HEK293 (cell line): Measurements from ENCODE around the gene NOVA2.

Source experiments
- CTCF ChIA-PET: fragments of 350-600 bp; formaldehyde crosslinking; extraction: SDS; loops from one replicate; lab custom pipeline; 2021; ENCODE audit warnings: antibody characterized with exemption; lab: Yijun Ruan, JAX
- POLR2A ChIA-PET: fragments of 300-600 bp; formaldehyde crosslinking; extraction: SDS; loops from one replicate; lab custom pipeline; 2020; ENCODE audit warnings: antibody characterized with exemption, inconsistent platforms; lab: Yijun Ruan, JAX
- H3K27ac ChIP-seq: fragments of 200-500 bp; sonication (Bioruptor generic); 2 replicates; pipeline ENCODE4 v1.5.1; 2014; ENCODE audit warnings: low read depth, low read length, control low read depth, inconsistent platforms; ENCODE audit errors: extremely low read depth
- H3K36me3 ChIP-seq, 2 experiments: fragments of 200-500 bp in 1 of 2; sonication (Bioruptor generic) in 1 of 2; 1 replicate in 1 of 2; 2 replicates in 1 of 2; pipeline ENCODE4 v1.5.1; 2014 to 2017; ENCODE audit warnings: inconsistent platforms in 2 of 2, low read length in 2 of 2; ENCODE audit not compliant: control insufficient read depth in 2 of 2, insufficient read depth in 1 of 2
- H3K4me1 ChIP-seq: fragments of 200-500 bp; sonication (Bioruptor generic); 2 replicates; pipeline ENCODE4 v1.5.1; 2014; ENCODE audit warnings: mild to moderate bottlenecking, low read length, inconsistent platforms; ENCODE audit not compliant: control insufficient read depth, insufficient read depth
- H3K4me3 ChIP-seq: 2 replicates; pipeline ENCODE4 v1.5.1; 2011; ENCODE audit warnings: low read depth, mild to moderate bottlenecking, control low read depth, low read length, moderate library complexity
- H3K9me3 ChIP-seq: fragments of 200-500 bp; sonication (Bioruptor generic); 2 replicates; pipeline ENCODE4 v1.5.1; 2014; ENCODE audit warnings: low read depth, low read length, inconsistent platforms; ENCODE audit not compliant: control insufficient read depth, insufficient read depth
- CTCF ChIP-seq: fragments of 450-650 bp; formaldehyde crosslinking; IDR thresholded peaks from 2 replicates; pipeline ENCODE4 v1.5.1; 2016; ENCODE audit warnings: missing biosample characterization, missing genetic modification characterization
- KLF1 ChIP-seq: fragments of 450-650 bp; formaldehyde crosslinking; IDR thresholded peaks from 2 replicates; pipeline ENCODE4 v1.5.1; 2016; ENCODE audit warnings: missing biosample characterization, missing genetic modification characterization
- KLF16 ChIP-seq: fragments of 450-650 bp; formaldehyde crosslinking; IDR thresholded peaks from 2 replicates; pipeline ENCODE4 v1.5.1; 2017; ENCODE audit warnings: missing biosample characterization, missing genetic modification characterization
- KLF9 ChIP-seq: fragments of 450-650 bp; formaldehyde crosslinking; IDR thresholded peaks from 2 replicates; pipeline ENCODE4 v1.5.1; 2016; ENCODE audit warnings: missing biosample characterization, missing genetic modification characterization, low read depth
- SP3 ChIP-seq: fragments of 450-650 bp; formaldehyde crosslinking; IDR thresholded peaks from 2 replicates; pipeline ENCODE4 v1.5.1; 2016; ENCODE audit warnings: missing biosample characterization, missing genetic modification characterization
- ZBTB21 ChIP-seq: fragments of 450-650 bp; formaldehyde crosslinking; IDR thresholded peaks from 2 replicates; pipeline ENCODE4 v1.5.1; 2017; ENCODE audit warnings: missing biosample characterization, missing genetic modification characterization
- ZEB2 ChIP-seq: fragments of 450-650 bp; formaldehyde crosslinking; IDR thresholded peaks from 2 replicates; pipeline ENCODE4 v1.5.1; 2016; ENCODE audit warnings: missing biosample characterization, missing genetic modification characterization
- ZNF146 ChIP-seq: fragments of 450-650 bp; formaldehyde crosslinking; IDR thresholded peaks from 2 replicates; pipeline ENCODE4 v1.5.1; 2016; ENCODE audit warnings: missing biosample characterization, missing genetic modification characterization
- ZNF292 ChIP-seq: fragments of 450-650 bp; formaldehyde crosslinking; IDR thresholded peaks from 2 replicates; pipeline ENCODE4 v1.5.1; 2016; ENCODE audit warnings: low read depth, missing biosample characterization, missing genetic modification characterization, borderline replicate concordance
- ZNF548 ChIP-seq: fragments of 450-650 bp; formaldehyde crosslinking; IDR thresholded peaks from 2 replicates; pipeline ENCODE4 v1.5.1; 2016; ENCODE audit warnings: missing biosample characterization, missing genetic modification characterization
- ZNF571 ChIP-seq: fragments of 450-650 bp; formaldehyde crosslinking; IDR thresholded peaks from 2 replicates; pipeline ENCODE4 v1.5.0; 2017; ENCODE audit warnings: missing biosample characterization, missing genetic modification characterization
- ZNF623 ChIP-seq: fragments of 450-650 bp; formaldehyde crosslinking; IDR thresholded peaks from 2 replicates; pipeline ENCODE4 v1.5.1; 2016; ENCODE audit warnings: missing biosample characterization, missing genetic modification characterization
- ZNF624 ChIP-seq: fragments of 450-650 bp; formaldehyde crosslinking; IDR thresholded peaks from 2 replicates; pipeline ENCODE4 v1.5.1; 2017; ENCODE audit warnings: missing biosample characterization, missing genetic modification characterization
- ZNF670 ChIP-seq: fragments of 450-650 bp; formaldehyde crosslinking; IDR thresholded peaks from 2 replicates; pipeline ENCODE4 v1.5.1; 2016; ENCODE audit warnings: missing biosample characterization, missing genetic modification characterization, low read depth
- ZSCAN30 ChIP-seq: fragments of 450-650 bp; IDR thresholded peaks from 2 replicates; pipeline ENCODE4 v1.5.1; 2018; ENCODE audit warnings: missing biosample characterization, mild to moderate bottlenecking, missing genetic modification characterization, moderate library complexity
- TF ChIP-seq, protein P1 (sequence below): fragments of 450-650 bp; formaldehyde crosslinking; IDR thresholded peaks from 2 replicates; pipeline ENCODE4 v1.5.1; 2016; ENCODE audit warnings: missing biosample characterization, missing genetic modification characterization
- TF ChIP-seq, protein P2 (sequence below): fragments of 450-650 bp; formaldehyde crosslinking; IDR thresholded peaks from 2 replicates; pipeline ENCODE4 v1.5.1; 2016; ENCODE audit warnings: missing biosample characterization, missing genetic modification characterization
- TF ChIP-seq, protein P3 (sequence below): fragments of 450-650 bp; formaldehyde crosslinking; IDR thresholded peaks from 2 replicates; pipeline ENCODE4 v1.5.1; 2017; ENCODE audit warnings: missing biosample characterization, mild to moderate bottlenecking, missing genetic modification characterization, moderate library complexity
- TF ChIP-seq, protein P4 (sequence below): fragments of 450-650 bp; formaldehyde crosslinking; IDR thresholded peaks from 2 replicates; pipeline ENCODE4 v1.5.1; 2016; ENCODE audit warnings: missing biosample characterization, missing genetic modification characterization, low read depth
- TF ChIP-seq, protein P5 (sequence below): fragments of 450-650 bp; formaldehyde crosslinking; IDR thresholded peaks from 2 replicates; pipeline ENCODE4 v1.5.1; 2016; ENCODE audit warnings: missing biosample characterization, missing genetic modification characterization

NOVA2 gene

DNA sequence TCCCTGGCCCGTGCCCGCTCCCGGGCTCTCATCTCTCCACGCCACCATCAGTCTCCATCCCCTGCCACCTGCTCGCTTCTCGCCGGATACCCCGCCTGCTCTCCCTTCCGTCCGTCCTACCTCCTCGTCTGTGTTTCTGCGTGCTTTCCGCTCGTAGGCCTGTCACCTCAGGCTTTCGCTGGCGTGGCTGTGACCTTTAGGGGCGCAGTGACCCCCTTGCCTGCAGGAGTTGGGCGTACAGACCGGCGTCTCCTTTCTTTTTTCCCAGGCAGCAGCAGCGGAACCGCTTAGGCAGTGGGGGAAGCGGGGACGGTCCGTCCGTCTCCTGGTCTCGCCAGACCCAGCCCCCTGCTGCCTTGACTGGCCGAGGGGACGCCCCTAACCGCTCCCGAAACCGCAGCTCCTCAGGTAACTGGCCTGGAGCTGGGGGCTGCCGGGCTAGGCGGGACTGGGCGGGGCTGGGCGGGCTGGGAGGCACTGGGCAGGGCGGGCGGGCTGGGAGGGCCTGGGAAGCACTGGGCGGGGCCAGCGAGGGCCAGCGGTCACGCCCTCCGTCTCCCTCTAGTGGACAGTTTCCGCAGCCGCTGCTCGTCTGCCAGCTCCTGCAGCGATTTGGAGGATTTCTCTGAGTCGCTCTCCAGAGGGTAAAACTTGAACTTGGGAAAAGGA lies 42.9 kb upstream of the NOVA2 start:
- Histone ChIP-seq H3K4me1 (no peaks in the 10 kb centered on the region; the same call in 1 of the 2 replicates), H3K9me3 (no peaks in the 10 kb centered on the region), H3K27ac (no peak overlapping the region), H3K4me3 (peak overlapping the region; percentile 35), H3K36me3 (no peaks in the 10 kb centered on the region; a peak in 1 of 3 replicates)
- ChIA-PET CTCF (interaction anchor here (0.6 to 21.8 kb wide), 21 partner anchors 11 to 802 kb away, joined by 3 to 625 read pairs (median 3); partner anchors contain the start of gene CCDC61), POLR2A (interaction anchor here (0.5 to 1.6 kb wide), 6 partner anchors 21 to 256 kb away, joined by 3 to 7 read pairs (median 6); partner anchors contain the start of genes CCDC61 and MYPOP)
- TF ChIP-seq ZBTB21 (no peak), ZNF623 (tag by site-specific recombination) (no peak), ZNF146 (tag by site-specific recombination) (no peak), ZSCAN30 (tag by site-specific recombination) (peak; percentile 59; the same call in 1 of the 2 replicates), ZNF548 (tag by site-specific recombination) (no peak), KLF9 (no peak), CTCF (peak; percentile 33; the same call in 1 of the 2 replicates), KLF1 (tag by site-specific recombination) (peak; percentile 64), ZNF292 (no peak), ZNF670 (no peak), ZNF571 (no peak), SP3 (peak; percentile 51), ZEB2 (tag by site-specific recombination) (no peak), ZNF624 (tag by site-specific recombination) (no peak), KLF16 (0 out of 2 replicates have a peak, but pooled peaks have one; percentile 16)
- TF ChIP-seq, protein P1, sequence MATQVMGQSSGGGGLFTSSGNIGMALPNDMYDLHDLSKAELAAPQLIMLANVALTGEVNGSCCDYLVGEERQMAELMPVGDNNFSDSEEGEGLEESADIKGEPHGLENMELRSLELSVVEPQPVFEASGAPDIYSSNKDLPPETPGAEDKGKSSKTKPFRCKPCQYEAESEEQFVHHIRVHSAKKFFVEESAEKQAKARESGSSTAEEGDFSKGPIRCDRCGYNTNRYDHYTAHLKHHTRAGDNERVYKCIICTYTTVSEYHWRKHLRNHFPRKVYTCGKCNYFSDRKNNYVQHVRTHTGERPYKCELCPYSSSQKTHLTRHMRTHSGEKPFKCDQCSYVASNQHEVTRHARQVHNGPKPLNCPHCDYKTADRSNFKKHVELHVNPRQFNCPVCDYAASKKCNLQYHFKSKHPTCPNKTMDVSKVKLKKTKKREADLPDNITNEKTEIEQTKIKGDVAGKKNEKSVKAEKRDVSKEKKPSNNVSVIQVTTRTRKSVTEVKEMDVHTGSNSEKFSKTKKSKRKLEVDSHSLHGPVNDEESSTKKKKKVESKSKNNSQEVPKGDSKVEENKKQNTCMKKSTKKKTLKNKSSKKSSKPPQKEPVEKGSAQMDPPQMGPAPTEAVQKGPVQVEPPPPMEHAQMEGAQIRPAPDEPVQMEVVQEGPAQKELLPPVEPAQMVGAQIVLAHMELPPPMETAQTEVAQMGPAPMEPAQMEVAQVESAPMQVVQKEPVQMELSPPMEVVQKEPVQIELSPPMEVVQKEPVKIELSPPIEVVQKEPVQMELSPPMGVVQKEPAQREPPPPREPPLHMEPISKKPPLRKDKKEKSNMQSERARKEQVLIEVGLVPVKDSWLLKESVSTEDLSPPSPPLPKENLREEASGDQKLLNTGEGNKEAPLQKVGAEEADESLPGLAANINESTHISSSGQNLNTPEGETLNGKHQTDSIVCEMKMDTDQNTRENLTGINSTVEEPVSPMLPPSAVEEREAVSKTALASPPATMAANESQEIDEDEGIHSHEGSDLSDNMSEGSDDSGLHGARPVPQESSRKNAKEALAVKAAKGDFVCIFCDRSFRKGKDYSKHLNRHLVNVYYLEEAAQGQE (tag by site-specific recombination), result no peak
- TF ChIP-seq, protein P2, sequence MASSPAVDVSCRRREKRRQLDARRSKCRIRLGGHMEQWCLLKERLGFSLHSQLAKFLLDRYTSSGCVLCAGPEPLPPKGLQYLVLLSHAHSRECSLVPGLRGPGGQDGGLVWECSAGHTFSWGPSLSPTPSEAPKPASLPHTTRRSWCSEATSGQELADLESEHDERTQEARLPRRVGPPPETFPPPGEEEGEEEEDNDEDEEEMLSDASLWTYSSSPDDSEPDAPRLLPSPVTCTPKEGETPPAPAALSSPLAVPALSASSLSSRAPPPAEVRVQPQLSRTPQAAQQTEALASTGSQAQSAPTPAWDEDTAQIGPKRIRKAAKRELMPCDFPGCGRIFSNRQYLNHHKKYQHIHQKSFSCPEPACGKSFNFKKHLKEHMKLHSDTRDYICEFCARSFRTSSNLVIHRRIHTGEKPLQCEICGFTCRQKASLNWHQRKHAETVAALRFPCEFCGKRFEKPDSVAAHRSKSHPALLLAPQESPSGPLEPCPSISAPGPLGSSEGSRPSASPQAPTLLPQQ (tag by site-specific recombination), result no peak
- TF ChIP-seq, protein P3, sequence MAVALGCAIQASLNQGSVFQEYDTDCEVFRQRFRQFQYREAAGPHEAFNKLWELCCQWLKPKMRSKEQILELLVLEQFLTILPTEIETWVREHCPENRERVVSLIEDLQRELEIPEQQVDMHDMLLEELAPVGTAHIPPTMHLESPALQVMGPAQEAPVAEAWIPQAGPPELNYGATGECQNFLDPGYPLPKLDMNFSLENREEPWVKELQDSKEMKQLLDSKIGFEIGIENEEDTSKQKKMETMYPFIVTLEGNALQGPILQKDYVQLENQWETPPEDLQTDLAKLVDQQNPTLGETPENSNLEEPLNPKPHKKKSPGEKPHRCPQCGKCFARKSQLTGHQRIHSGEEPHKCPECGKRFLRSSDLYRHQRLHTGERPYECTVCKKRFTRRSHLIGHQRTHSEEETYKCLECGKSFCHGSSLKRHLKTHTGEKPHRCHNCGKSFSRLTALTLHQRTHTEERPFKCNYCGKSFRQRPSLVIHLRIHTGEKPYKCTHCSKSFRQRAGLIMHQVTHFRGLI, result no peak
- TF ChIP-seq, protein P4, sequence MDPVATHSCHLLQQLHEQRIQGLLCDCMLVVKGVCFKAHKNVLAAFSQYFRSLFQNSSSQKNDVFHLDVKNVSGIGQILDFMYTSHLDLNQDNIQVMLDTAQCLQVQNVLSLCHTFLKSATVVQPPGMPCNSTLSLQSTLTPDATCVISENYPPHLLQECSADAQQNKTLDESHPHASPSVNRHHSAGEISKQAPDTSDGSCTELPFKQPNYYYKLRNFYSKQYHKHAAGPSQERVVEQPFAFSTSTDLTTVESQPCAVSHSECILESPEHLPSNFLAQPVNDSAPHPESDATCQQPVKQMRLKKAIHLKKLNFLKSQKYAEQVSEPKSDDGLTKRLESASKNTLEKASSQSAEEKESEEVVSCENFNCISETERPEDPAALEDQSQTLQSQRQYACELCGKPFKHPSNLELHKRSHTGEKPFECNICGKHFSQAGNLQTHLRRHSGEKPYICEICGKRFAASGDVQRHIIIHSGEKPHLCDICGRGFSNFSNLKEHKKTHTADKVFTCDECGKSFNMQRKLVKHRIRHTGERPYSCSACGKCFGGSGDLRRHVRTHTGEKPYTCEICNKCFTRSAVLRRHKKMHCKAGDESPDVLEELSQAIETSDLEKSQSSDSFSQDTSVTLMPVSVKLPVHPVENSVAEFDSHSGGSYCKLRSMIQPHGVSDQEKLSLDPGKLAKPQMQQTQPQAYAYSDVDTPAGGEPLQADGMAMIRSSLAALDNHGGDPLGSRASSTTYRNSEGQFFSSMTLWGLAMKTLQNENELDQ (tag by site-specific recombination), result no peak
- TF ChIP-seq, protein P5, sequence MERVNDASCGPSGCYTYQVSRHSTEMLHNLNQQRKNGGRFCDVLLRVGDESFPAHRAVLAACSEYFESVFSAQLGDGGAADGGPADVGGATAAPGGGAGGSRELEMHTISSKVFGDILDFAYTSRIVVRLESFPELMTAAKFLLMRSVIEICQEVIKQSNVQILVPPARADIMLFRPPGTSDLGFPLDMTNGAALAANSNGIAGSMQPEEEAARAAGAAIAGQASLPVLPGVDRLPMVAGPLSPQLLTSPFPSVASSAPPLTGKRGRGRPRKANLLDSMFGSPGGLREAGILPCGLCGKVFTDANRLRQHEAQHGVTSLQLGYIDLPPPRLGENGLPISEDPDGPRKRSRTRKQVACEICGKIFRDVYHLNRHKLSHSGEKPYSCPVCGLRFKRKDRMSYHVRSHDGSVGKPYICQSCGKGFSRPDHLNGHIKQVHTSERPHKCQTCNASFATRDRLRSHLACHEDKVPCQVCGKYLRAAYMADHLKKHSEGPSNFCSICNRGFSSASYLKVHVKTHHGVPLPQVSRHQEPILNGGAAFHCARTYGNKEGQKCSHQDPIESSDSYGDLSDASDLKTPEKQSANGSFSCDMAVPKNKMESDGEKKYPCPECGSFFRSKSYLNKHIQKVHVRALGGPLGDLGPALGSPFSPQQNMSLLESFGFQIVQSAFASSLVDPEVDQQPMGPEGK (tag by site-specific recombination), result 0 out of 2 replicates have a peak, but pooled peaks have one; percentile 35
